CD4-positive, alpha-beta T cell treated with Interleukin-10 for 1 hour (primary cell): ENCODE data around the gene DES.
"Not testable (repeated sequence)": the region's sequence is repeated elsewhere in the genome, so short reads cannot be mapped to it uniquely, and the experiment has no call there.

Experiments
- DNase-seq: peaks from one replicate; pipeline ENCODE4 v3.0.0-alpha.2; 2020

The DES gene

GRCh38 chr2:219418155-219419011 lies at the start of gene DES:
Gene DES (plus strand): TSS chr2:219418377. CDS start chr2:219418463, 86 bp downstream.
- no peak for DNase-seq

DNA sequence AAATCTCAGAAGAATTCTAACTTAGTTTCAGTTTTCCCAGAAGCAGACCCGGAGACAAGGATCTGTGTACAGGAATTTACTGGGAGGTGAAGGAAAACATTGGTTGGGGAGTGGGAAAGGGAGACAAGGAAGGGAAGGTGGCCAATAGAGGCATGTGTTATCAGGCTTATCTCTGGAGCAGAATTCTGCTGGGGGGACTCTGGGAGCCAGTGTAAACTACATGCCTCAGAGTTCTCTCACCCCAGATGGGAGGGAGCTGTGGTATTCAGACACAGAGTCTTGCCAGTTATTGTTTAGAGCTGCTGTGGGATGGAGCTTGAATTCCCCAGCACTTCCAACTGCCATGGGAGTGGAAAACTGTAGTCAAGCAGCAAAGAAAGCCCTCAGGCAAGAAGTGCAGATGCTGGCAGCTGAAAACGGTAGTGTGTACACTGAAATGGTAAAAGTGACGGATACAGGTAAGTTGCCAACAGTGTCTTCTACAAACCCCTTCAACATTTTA lies 49.4 kb upstream of the DES start:
- DNase-seq: no peak

- DNase-seq: no peak
Observed at GRCh38 chr2:219369447-219369861, 48.7 kb upstream of the DES start.

DNA sequence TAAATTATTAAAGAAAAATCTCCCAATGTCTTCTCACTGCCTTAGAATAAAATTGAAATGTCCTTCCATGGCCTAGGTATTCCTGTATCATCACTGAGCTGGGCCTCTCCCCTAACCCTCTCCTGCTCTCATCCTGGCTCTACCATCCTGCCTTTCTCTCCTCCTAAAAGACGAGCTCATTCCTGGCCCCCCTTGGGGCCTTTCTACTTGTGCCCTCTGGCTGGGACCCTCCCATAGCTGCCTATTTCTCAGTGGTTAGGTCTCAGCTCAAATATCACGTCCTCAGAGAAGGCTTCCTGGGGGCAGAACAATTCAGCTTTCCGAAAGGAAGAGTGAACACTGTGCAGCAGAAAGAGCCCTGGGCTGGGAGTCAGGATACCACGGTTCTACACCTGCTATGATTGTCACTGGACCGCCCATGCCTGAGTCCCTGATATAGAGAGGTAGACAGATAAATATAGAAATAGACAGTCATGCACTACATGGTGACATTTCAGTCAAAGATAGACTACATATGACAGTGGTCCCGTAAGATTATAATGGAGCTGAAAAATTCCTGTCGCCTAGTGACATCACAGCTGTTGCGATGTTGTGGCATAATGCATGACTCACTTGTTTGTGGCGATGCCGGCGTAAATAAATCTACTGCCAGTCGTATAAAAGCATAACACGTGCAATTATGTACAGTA lies 39.9 kb upstream of the DES start:
- DNase-seq: no peak

GRCh38 chr2:219380926-219381325 lies 37.3 kb upstream of the DES start:
- DNase-seq: no peak

DNA sequence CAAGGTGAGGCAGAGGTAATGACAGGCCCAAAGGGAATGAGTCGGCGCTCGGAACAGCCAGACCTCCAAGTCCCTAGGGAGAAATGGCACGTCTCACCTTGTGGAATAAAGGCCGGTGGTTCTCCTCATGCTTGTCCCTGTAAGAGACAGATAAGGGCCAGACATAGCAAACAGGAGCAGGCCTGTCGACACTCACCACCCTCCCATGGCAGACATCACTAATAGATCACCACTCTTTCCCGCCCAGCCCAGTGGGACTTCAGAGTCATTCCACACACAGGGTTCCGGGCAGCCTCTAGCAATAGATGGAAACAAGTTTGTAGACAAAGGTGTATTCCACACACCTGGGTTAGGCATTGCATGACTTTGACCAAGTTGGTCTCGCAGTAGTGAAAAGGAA lies 36.7 kb upstream of the DES start:
- DNase-seq: no peak

- no peak for DNase-seq
Observed at GRCh38 chr2:219384083-219384713, 34.0 kb upstream of the DES start.

GRCh38 chr2:219384859-219385258 lies 33.3 kb upstream of the DES start:
- no peak for DNase-seq

DNA sequence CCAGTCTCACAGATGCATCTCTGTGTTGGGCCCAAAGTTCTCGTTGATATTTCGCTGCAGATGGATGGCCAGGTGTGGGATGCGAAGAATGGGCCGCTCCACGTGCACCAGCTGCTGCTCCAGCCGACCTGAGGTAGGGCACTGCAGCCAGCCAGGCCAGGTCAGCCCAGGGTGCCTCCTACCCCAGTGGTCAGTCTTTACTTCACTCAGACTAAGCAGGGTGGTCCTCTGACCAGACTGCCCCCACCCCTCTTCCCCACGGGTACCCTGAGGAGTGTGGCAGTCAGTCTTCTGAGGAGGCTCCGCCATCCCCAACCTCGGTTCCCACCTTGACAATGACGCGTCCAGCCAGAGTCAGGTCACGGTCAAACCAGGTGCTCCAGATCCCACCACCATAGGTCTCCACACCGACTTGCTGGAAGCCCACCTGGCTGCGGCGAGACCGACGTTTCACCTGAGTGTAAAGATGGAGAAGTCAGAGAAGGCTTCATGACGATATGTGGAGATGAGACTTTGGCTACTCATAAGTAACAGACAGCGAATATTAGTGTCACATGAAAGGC lies 32.1 kb upstream of the DES start:
- DNase-seq: no peak

- DNase-seq: peak; percentile 1
Observed at GRCh38 chr2:219386532-219387280, 31.5 kb upstream of the DES start.

DNA sequence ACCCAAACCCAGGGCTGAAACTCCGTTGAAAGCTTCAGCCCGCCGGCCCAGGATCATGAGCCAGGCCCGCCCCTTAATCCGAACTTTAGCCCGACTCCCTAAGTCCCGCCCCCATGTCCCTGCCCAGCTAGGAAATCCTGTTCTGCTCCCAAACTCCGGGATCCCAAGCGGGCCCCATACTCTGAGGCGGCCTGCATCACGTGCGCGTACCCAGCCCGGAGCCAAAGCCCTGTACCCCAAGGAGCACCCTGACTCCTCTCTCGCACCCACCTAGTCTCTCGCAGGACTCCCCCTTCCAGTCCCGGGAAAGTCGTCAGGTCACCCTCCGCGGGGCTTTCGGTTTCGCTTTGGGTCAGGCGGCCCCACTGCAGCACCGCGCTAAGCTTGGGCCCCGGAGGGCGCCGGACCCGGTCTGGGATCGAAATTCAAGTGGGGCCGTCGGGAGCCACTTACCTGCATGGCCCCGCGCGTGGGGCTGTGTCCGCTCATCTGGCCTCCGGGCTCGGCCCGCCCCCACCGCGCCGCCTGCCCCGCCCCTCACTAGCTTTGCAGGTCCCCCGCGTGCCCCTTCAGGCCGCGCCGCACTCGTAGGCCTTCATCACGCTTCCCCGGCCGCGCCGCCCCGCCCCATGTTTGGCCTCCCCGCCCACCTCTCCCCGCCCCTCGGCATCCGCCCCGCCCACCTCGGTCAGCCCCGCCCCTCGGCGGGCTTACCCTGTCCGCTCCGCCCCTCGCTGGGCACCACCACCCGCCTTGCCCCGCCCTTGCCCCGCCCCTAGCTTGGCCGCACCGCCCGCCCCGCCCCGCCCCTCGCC lies 30.7 kb upstream of the DES start, which contains the start of gene DNPEP:
Gene DNPEP, minus strand, starts transcription at position 607 of the 815 bp plus-strand sequence. Its CDS starts 118 bp downstream, at position 489.
- peak; percentile 95 for DNase-seq

GRCh38 chr2:219388121-219388906 lies 29.9 kb upstream of the DES start:
- DNase-seq: peak; percentile 99

DNA sequence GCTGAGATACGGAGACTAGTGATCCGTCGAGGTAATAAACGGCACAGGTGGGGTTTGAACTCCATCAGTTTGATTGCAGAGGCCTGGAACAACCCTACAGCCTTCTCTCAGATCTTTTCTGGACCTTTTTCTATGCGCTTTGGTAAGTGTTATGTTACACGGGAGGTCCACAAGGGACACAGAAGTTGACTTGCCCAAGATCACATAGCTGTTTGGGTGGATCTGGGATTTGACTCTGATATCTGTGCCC lies 29.3 kb upstream of the DES start:
- no peak for DNase-seq

GRCh38 chr2:219392754-219393153 lies 25.4 kb upstream of the DES start:
- DNase-seq: no peak

DNA sequence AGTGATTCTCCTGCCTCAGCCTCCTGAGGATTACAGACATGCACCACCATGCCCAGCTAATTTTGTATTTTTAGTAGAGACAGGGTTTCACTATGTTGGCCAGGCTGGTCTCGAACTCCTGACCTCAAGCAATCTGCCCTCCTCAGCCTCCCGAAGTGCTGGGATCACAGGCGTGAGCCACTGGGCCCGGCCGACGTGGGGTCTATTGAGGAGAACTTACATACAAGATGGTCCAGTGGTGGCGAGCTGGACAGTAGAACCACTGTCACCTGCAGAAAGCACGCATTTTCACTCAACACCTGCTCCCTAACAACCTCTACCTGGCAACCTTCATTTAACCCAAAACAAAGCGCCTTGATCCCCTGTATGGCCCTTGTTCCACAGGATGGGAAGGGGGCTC lies 23.1 kb upstream of the DES start:
- DNase-seq: not testable (repeated sequence)

DNA sequence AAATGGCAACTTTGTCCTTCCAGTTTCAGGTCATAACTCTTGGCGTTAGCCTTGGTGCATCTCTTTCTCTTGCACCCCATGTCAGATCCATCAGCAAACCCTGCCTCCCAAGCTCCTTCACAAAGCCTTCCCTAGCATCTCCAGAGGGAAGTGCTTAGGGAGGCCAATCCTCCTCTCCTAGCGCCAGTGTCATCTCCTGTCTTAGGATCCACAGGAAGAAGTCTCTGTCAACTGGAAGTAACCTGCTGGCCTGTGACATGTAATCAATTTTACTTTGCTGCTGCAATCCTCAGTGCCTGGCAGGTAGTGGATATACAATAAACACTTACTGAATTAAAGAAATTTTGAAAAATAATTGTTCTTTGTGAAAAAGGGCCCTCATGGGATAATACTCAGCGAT lies 22.6 kb upstream of the DES start:
- no peak for DNase-seq

DNA sequence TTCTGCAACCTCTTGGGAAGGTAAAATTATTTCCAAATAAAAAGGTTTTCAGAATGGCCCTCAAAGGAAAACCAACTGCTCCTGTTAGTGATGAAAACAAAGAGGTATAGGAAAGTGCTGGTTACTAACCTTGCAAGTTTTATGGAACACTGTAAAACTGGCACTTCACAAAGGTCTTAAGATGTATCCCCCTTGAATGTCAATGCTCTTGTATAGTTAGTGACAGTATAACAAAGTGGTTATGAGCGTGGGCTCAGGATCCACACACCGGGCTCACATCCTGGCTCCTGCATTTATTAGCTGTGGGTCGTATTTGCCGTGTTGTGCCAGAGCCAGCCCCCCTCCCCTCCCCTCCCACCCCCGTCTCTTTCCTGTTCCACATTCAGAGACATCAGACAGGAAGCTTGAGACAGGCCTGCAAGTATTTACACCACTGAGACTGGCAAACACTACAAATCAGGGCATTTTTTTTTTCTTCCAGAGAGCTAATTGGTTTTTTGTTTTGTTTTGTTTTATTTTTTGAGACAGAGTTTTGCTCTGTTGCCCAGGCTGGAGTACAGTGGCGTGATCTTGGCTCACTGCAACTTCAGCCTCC lies 21.2 kb upstream of the DES start:
- no peak for DNase-seq

GRCh38 chr2:219398721-219399363 lies 19.3 kb upstream of the DES start:
- DNase-seq: no peak

DNA sequence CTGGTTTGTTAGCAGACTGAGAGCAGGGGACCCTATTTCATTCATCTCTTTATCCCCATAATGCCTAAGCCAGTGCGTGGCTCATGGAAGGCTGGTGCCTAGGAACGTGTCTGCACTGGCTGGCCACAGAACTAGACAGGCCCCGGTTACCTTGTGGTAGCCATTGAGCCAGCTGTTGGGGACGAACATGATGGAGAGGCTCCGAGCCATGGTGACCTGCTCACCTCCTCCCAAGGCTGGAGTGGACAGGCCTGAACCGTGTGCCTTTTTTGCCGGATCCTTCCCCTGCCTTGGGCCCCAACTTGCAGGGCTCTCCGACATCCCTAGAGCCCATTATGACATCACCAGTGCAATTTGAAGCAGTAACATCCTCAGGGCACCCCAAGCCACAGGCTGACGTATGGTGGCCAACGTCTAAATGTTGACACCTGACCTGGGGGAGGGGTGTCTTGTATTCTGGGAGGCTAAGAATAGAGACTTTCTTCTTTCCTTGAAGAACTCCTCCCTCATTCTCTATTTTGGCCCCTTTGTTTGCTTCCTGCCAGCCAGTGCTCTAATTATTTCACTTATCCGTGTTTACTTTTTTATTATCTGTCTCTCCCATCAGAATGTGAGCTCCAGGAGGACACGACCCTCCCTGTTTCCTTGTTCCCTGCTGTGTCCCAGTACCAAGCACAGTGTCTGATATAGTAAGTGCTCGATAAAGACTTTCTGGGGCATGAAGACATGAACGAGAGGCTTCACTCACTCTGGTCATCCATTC lies 18.3 kb upstream of the DES start:
- no peak for DNase-seq
